ENCODE measurements around the gene MLLT11.

DNA sequence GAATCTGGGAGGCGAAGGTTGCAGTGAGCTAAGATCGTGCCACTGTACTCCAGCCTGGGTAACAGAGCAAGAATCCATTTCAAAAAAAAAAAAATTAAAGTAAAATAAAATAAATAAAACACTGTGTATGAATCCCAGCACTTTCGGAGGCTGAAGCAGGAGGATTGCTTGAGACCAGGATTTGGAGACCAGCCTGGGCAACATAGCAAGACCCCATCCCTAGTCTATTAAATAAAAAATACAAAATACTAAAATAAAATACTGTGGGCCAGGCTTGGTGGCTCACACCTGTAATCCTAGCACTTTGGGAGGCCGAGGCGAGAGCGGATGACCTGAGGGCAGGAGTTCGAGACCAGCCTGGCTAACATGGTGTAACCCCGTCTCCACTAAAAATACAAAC is 28.0 kb upstream of the MLLT11 start:
- TF ChIP-seq, protein P1, sequence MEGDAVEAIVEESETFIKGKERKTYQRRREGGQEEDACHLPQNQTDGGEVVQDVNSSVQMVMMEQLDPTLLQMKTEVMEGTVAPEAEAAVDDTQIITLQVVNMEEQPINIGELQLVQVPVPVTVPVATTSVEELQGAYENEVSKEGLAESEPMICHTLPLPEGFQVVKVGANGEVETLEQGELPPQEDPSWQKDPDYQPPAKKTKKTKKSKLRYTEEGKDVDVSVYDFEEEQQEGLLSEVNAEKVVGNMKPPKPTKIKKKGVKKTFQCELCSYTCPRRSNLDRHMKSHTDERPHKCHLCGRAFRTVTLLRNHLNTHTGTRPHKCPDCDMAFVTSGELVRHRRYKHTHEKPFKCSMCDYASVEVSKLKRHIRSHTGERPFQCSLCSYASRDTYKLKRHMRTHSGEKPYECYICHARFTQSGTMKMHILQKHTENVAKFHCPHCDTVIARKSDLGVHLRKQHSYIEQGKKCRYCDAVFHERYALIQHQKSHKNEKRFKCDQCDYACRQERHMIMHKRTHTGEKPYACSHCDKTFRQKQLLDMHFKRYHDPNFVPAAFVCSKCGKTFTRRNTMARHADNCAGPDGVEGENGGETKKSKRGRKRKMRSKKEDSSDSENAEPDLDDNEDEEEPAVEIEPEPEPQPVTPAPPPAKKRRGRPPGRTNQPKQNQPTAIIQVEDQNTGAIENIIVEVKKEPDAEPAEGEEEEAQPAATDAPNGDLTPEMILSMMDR (IDR thresholded peaks at IDR 0.05; ENCODE audit: poor library complexity) = no peak
- TF ChIP-seq EZH2 (IDR thresholded peaks at IDR 0.05; ENCODE audit: borderline replicate concordance) (no peak), EZH2phosphoT487 (IDR thresholded peaks at IDR 0.05; ENCODE audit: low read depth, severe bottlenecking, unreplicated experiment) (no peak)
